ENCODE measurements around the gene FLOT2.

DNA sequence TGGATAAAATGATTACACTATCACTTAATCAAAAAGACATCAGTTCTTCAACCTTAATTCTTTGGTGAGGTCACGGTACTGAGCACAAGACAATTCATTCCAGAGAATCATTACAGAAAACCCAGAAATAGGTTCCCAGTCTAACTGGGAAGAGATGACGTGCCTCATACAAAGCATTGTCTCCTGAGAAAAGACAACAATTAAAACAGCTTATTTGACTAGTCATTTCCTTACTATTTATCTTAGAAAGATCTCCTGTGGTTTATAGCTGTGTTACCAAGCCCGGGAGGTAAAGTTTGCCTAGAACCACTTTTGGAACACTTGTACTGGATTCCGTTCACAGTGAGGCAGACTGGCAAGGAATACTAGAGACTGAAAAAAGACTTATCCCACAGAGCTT lies 48.7 kb upstream of the FLOT2 start:
- TF ChIP-seq EZH2 (IDR thresholded peaks at IDR 0.05; ENCODE audit: low read length): no peak
- TF ChIP-seq, protein P1, sequence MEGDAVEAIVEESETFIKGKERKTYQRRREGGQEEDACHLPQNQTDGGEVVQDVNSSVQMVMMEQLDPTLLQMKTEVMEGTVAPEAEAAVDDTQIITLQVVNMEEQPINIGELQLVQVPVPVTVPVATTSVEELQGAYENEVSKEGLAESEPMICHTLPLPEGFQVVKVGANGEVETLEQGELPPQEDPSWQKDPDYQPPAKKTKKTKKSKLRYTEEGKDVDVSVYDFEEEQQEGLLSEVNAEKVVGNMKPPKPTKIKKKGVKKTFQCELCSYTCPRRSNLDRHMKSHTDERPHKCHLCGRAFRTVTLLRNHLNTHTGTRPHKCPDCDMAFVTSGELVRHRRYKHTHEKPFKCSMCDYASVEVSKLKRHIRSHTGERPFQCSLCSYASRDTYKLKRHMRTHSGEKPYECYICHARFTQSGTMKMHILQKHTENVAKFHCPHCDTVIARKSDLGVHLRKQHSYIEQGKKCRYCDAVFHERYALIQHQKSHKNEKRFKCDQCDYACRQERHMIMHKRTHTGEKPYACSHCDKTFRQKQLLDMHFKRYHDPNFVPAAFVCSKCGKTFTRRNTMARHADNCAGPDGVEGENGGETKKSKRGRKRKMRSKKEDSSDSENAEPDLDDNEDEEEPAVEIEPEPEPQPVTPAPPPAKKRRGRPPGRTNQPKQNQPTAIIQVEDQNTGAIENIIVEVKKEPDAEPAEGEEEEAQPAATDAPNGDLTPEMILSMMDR (optimal IDR thresholded peaks at IDR 0.05 in 1 of 3, IDR thresholded peaks at IDR 0.05 in 1 of 3, conservative IDR thresholded peaks at IDR 0.05 in 1 of 3; ENCODE audit: extremely low read depth in 1 of 3, insufficient read depth in 2 of 3, low read length in 3 of 3): no peak

Measured in keratinocyte (primary cell).